Subcutaneous adipose tissue (tissue), 4 donors: Measurements from ENCODE around the gene TCEAL1. TPM values are rescaled to one million over a fixed set of nuclear protein-coding genes. Genes with fewer than 3 reads are reported as not detected.

ENCODE experiments used
- CTCF ChIP-seq: fragments of 450-650 bp; IDR thresholded peaks from one replicate; pipeline ENCODE4 v1.5.1; 2016; ENCODE audit warnings: low read depth, mild to moderate bottlenecking, control low read depth, antibody characterized with exemption, moderate library complexity
- total RNA-seq, 4 donors: library from RNA; depleted of rRNA; stranded (reverse); fragments of >200 nt; gene quantifications; one replicate each; pipeline ENCODE4 v1.1.0, GENCODE V29; 2016

Gene TCEAL1
- total RNA-seq, 4 donors from 2014 or later: 43.7 to 71.6 (median 48.4) TPM

DNA sequence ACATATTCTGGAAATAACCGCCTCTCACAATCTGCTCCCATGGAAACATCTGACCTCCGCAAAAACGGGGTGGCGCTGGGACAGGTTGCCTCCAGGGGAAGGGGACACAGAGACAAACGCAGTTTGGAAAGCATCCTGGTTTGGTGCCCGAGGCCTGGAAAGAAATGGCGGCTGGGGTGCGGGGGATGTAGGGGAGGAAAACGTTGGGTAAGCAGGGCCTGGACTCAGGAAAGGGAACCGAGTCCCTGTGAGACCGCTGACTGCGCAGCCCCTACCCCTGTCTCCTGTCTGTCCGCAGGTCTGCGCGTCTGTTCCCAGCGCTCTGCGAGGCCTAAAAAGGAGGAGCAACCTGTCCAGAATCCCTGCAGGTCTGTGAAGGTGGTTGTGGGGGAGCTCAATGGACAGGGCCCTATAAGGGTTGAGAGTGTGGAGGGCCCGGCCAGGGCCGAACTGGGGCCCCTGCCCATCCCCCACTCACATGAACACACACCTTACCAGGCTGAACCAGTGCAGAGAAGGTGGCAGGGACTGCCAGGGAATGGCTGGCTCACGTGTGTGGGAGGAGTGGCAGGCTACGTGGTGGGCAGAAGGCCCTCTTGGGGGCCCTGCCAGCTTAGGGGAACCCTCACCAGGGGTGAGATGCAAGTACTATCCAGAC is 20.3 kb upstream of the TCEAL1 start:
- no peak for TF ChIP-seq CTCF

- no peak for TF ChIP-seq CTCF
These were observed 18.5 kb upstream of the TCEAL1 start for GRCh38 chrX:103610282-103610681.

DNA sequence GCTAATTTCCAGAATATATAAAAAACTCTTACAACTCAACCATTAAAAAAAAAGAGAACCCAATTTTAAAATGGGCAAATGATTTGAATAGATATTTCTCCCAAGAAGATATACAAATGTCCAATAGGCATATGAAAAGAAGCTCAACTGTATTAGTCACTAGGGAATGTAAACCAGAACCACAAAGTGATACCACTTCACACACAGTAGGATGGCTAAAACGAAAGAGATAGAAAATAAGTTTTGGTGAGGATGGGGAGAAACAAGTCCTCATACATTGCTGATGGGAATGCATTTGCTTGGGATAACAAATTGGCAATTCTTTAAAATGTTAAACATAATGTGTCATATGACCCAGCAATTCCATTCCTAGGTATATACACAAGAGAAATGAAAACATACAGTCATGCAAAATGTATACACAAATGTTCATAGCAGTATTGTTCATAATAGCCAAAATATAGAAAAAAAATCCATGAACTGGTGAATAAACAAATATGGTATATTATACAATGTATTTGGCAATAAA is 15.3 kb upstream of the TCEAL1 start:
- TF ChIP-seq CTCF: no peak

- no peak for TF ChIP-seq CTCF
These were observed 13.8 kb upstream of the TCEAL1 start for GRCh38 chrX:103614999-103615398.

DNA sequence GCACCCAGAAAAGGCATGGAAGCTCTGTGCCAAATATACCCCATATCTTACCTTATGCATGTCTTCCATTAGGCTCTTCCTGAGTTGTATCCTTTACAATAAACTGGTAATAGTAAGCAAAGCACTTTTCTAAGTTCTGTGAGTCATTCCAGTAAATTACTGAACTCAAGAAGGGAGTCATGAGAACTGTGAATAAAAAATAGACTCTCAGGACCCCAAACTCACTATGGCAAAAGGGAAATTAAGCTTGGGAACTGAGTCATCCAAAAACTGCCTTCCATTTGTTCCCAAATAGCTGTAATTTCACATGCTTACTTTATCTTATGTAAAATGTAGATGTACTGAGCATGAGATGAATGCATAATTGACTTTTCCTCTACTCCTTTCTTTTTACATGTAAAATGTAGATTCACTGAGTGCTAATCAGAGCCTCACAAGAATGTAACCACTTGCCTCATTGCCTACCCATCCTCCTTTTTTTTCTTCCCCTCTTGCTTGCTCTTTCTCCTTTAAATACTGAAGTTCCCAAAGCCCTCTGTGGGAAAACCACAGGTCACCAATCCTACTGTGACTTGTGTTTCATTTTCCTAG is 12.9 kb upstream of the TCEAL1 start:
- TF ChIP-seq CTCF: no peak

DNA sequence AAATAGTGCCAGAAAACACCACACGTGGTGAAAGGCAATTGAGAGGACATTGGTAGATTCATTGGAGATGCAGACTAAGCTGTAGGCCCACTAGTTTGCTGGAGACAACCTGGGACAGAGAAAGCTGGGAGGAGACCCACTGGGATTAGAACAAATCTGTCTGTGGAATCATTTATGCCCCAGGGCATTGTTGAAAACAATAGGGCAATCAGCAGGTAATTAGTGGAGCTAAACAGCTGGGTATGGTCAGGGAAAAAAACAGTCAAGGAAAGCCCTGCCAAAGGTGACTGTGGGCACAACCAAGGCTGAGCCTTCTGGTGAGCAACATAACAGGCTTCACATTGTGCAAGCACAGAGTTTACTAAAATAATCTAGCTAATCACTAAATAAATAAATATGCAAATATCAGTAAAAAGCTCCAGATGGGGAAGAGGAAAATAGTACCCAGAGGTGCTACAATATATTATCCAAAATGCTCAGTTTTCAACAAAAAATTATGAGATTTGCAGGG is 12.0 kb upstream of the TCEAL1 start:
- TF ChIP-seq CTCF: no peak

GRCh38 chrX:103624111-103624510 is 4.7 kb upstream of the TCEAL1 start:
- no peak for TF ChIP-seq CTCF
